Pancreas (tissue), 10 donors: ENCODE results near the gene TUBB2A. TPM values are rescaled to one million over a fixed set of nuclear protein-coding genes. Genes with fewer than 3 reads are reported as not detected.

Experiments used
- ATAC-seq, 4 donors: fragments of 200-7000 bp; cut with Tn5 transposase; one replicate each; pipeline versions ENCODE4 v1.8.0 to v1.9.1; 2020; ENCODE audit warnings: mild to moderate bottlenecking in 4 of 4, moderate library complexity in 4 of 4
- DNase-seq, 6 donors: peaks; one replicate each; pipeline ENCODE4 v3.0.0-alpha.2; 2020
- FAIRE-seq: peaks from 2 replicates; lab custom pipeline; 2012; peaks lifted over from hg19 to GRCh38; lab: Jason Lieb, UNC
- H3K27ac ChIP-seq, 4 donors: fragments of 200-600 bp; sonication (generic); 1 replicate in 3 of 4; 2 replicates in 1 of 4; pipeline versions ENCODE4 v1.5.0 to v1.8.0; 2020
- H3K27me3 ChIP-seq, 4 donors: fragments of 200-600 bp; one replicate each; pipeline ENCODE4 v1.8.0; 2021
- H3K36me3 ChIP-seq, 3 donors: fragments of 200-600 bp; sonication (generic) in 1 of 3; one replicate each; pipeline versions ENCODE4 v1.5.0 to v1.8.0; 2020 to 2021
- H3K4me1 ChIP-seq, 3 donors: fragments of 200-600 bp; one replicate each; pipeline ENCODE4 v1.8.0; 2021
- H3K4me3 ChIP-seq, 4 donors: fragments of 200-600 bp; sonication (generic) in 2 of 4; one replicate each; pipeline versions ENCODE4 v1.5.0 to v1.8.0; 2020 to 2021
- H3K9me3 ChIP-seq, 4 donors: fragments of 200-600 bp; one replicate each; pipeline ENCODE4 v1.8.0; 2021
- WGBS, 2 donors: extraction: QIAGEN DNeasy Blood & Tissue Kit; methylation state at CpG; one replicate each; pipeline ENCODE4 v1.1.7; 2013; 5-methylcytosine and 5-hydroxymethylcytosine counted together
- intact Hi-C, 3 donors: fragments of 100-400 bp; cut with DNase I; formaldehyde crosslinking; loops; one replicate each; pipeline versions ENCODE4 v1.11.1 to v1.14.2; 2022
- polyA plus RNA-seq, 2 donors: library from polyadenylated mRNA; stranded (reverse); fragments of 200-250 nt; gene quantifications; one replicate each; pipeline ENCODE4 v1.2.3, GENCODE V29; 2013
- total RNA-seq, 6 donors: library from RNA; stranded (reverse); fragmentation: NEBNext Ultra II Directional in 4 of 6; extraction: Animal tissue kit (Norgen Biotek cat#: 25700) in 4 of 6; gene quantifications; one replicate each; pipeline versions ENCODE4 v1.2.1 to v1.2.4, GENCODE V29; 2021 to 2023
- TF ChIP-seq, protein P1 (sequence below), 4 donors: fragments of 200-600 bp; sonication (generic) in 3 of 4; IDR thresholded peaks; one replicate each; pipeline versions ENCODE4 v1.5.0 to v1.8.0; 2021; ENCODE audit warnings: antibody characterized with exemption in 4 of 4
- donor health status: healthy with polysubstance abuse.
- donor health status: DM: no; HTN: no; CAD: no; lungs with moderate emphysema.
- donor health status: DM: no; HTN: no; CAD: no.
- donor health status: control.
- donor health status: control.
- donor health status: Bipolar disorder and iron deficiency.
- donor health status: DM: yes; HTN: yes; CAD: no.
- donor health status: DM: no; HTN: no; CAD: no.
- donor health status: DM: no; HTN: no; CAD: no.
- donor health status: DM: yes; HTN: yes; CAD: no.

Gene TUBB2A
- total RNA-seq (10 to 100 TPM; 16.3 to 55.9 (median 20.0) TPM), polyA plus RNA-seq (10 to 100 TPM; 21.3 to 26.0 TPM)

- H3K4me1 ChIP-seq = peaks cover 0 to 18% (median 10%) of the 10 kb centered on the region in 3 donors
- peak within 1 kb of the TSS; percentile 90 to 100 (median 94) for H3K4me3 ChIP-seq
- peaks cover 0 to 14% (median 3%) of the 10 kb centered on the region in 3 donors for H3K36me3 ChIP-seq
- TF ChIP-seq, protein P1, sequence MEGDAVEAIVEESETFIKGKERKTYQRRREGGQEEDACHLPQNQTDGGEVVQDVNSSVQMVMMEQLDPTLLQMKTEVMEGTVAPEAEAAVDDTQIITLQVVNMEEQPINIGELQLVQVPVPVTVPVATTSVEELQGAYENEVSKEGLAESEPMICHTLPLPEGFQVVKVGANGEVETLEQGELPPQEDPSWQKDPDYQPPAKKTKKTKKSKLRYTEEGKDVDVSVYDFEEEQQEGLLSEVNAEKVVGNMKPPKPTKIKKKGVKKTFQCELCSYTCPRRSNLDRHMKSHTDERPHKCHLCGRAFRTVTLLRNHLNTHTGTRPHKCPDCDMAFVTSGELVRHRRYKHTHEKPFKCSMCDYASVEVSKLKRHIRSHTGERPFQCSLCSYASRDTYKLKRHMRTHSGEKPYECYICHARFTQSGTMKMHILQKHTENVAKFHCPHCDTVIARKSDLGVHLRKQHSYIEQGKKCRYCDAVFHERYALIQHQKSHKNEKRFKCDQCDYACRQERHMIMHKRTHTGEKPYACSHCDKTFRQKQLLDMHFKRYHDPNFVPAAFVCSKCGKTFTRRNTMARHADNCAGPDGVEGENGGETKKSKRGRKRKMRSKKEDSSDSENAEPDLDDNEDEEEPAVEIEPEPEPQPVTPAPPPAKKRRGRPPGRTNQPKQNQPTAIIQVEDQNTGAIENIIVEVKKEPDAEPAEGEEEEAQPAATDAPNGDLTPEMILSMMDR (IDR thresholded peaks at IDR 0.05) = peak in 1 of 4 donors; percentile 25
- peak within 1 kb of the TSS; percentile 91 to 98 (median 94) for H3K27ac ChIP-seq
- FAIRE-seq (no peak), DNase-seq (peak; percentile 75 to 96 (median 90)), ATAC-seq (peak; percentile 68 to 82 (median 73))
- intact Hi-C loops = no loop called here
- H3K9me3 ChIP-seq = no peaks in the 10 kb centered on the region
- H3K27me3 ChIP-seq = no peaks in the 10 kb centered on the region
- WGBS, 2 donors = 1% methylated on average over 60 to 95 of the region's 95 CpGs
Measured at GRCh38 chr6:3157131-3157933, at the start of gene TUBB2A. Gene TUBB2A (minus strand): TSS chr6:3157544. CDS start chr6:3157463, 81 bp downstream.

DNA sequence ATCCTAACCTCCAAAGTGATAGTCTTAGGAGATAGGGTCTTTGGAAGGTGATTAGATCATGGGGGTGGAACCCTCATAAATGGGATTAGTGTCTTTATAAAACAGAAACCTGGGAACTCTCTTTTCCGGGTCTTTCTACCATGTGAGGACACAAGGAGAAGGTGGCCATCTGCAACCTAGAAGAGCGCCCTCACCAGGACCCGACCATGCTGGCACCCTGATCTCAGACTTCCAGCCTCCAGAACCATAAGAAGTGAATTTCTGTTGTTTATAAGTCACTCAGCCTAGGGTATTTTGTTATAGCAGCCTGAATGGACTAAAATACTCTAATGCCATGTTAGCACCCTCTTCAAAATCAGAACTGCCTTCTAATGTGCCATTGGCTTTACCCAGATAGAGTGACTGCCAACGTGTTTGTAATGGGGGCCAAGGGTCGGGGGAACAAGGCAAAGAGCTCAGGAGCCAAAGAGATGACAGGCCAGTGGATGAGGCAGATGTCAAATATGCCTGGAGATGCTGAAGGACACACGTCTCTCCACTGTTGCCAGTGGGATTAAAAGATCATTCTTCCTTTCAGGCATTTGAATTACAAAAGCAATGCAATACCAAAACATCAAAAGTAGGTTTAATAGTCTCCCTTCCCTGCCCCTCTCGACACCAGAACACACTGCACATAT is 49.1 kb upstream of the TUBB2A start:
- Histone ChIP-seq H3K4me3 (no peak overlapping the region), H3K27me3 (no peaks in the 10 kb centered on the region), H3K27ac (no peak overlapping the region), H3K4me1 (no peaks in the 10 kb centered on the region), H3K36me3 (no peaks in the 10 kb centered on the region), H3K9me3 (no peaks in the 10 kb centered on the region)
- intact Hi-C loops = no loop called here
- DNase-seq = no peak
- WGBS, 2 donors = 74 to 83% methylated on average over 7 of the region's 7 CpGs
- no peak for ATAC-seq
- TF ChIP-seq, protein P1 (IDR thresholded peaks at IDR 0.05) = no peak
- FAIRE-seq = no peak

DNA sequence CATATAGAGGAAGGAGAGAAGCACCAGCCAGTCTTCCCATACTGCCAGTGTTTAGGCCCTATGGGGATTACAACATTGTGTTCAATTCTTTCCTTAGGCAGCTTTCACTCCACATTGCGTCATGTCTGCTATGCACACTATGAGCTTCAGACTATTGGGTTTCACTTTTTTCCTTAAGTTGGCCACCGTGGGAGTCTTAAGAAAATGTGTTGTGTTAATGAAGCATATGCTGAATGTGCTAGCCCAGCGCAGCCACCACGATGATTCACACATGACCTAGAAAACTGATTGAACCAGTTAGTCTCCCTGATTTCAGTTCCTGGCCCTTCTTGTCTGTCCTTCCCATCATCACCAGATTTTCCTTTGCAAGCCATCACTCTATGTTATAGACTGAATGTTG is 48.6 kb upstream of the TUBB2A start:
- Histone ChIP-seq H3K27me3 (no peaks in the 10 kb centered on the region), H3K4me1 (no peaks in the 10 kb centered on the region), H3K36me3 (no peaks in the 10 kb centered on the region), H3K4me3 (no peak overlapping the region), H3K27ac (no peak overlapping the region), H3K9me3 (no peaks in the 10 kb centered on the region)
- 86 to 87% methylated on average over 4 of the region's 4 CpGs for WGBS, 2 donors
- DNase-seq (no peak), FAIRE-seq (no peak), ATAC-seq (peak in 1 of 4 donors; percentile 34)
- TF ChIP-seq, protein P1 (IDR thresholded peaks at IDR 0.05) = no peak
- intact Hi-C loops = no loop called here

- TF ChIP-seq, protein P1 (IDR thresholded peaks at IDR 0.05) = no peak
- Histone ChIP-seq H3K36me3 (no peaks in the 10 kb centered on the region), H3K4me1 (no peaks in the 10 kb centered on the region), H3K9me3 (no peaks in the 10 kb centered on the region), H3K27me3 (no peaks in the 10 kb centered on the region), H3K27ac (no peak overlapping the region), H3K4me3 (no peak overlapping the region)
- no peak for FAIRE-seq
- DNase-seq = no peak
- WGBS, 2 donors = 88 to 89% methylated on average over 6 of the region's 6 CpGs
- intact Hi-C loops = no loop called here
- ATAC-seq = no peak
Measured at GRCh38 chr6:3204921-3205320, 47.6 kb upstream of the TUBB2A start.
